ENCODE results near the gene DNAI4.

- no peak for TF ChIP-seq CTCF (optimal IDR thresholded peaks at IDR 0.05 in 1 of 3, IDR thresholded peaks at IDR 0.05 in 1 of 3, conservative IDR thresholded peaks at IDR 0.05 in 1 of 3; ENCODE audit: extremely low read depth in 1 of 3, insufficient read depth in 2 of 3, low read length in 3 of 3)
- no peak for TF ChIP-seq EZH2 (IDR thresholded peaks at IDR 0.05; ENCODE audit: low read length)
Measured at GRCh38 chr1:66778969-66779368, 145.7 kb downstream of the DNAI4 start.
